SK-N-SH (cell line): Measurements from ENCODE around the gene BLCAP. TPM values are rescaled to one million over a fixed set of nuclear protein-coding genes. Genes with fewer than 3 reads are reported as not detected.

Source experiments
- CTCF ChIA-PET: fragments of 300-600, 350-600 bp; formaldehyde crosslinking; extraction: SDS; loops from one replicate; lab custom pipeline; 2021; lab: Yijun Ruan, JAX
- POLR2A ChIA-PET: fragments of 350-600 bp; sonication (Branson Sonifier 250); formaldehyde crosslinking; extraction: SDS; loops from one replicate; lab custom pipeline; 2020; ENCODE audit warnings: antibody characterized with exemption, inconsistent platforms; lab: Yijun Ruan, JAX
- DNase-seq: peaks from one replicate; pipeline ENCODE4 v3.0.0; 2012
- H2AFZ ChIP-seq: fragments of 200-600 bp; sonication (generic); 2 replicates; pipeline ENCODE4 v1.8.1; 2016; ENCODE audit warnings: antibody characterized with exemption, mild to moderate bottlenecking, low read depth
- H3F3A ChIP-seq: fragments of 200-600 bp; sonication (generic); replicated peaks from 2 replicates; pipeline ENCODE3; 2016; ENCODE audit warnings: antibody characterized with exemption, mild to moderate bottlenecking; ENCODE audit not compliant: insufficient read depth
- H3K27ac ChIP-seq, 2 experiments: fragments of 200-500 bp in 1 of 2; fragments of 200-600 bp in 1 of 2; sonication (Bioruptor generic) in 1 of 2; sonication (generic), shearing (Covaris generic) in 1 of 2; 2 replicates each; pipeline versions ENCODE4 v1.5.1 to v1.6.1; 2014 to 2016; ENCODE audit warnings: low read depth in 2 of 2, inconsistent platforms in 1 of 2, low read length in 1 of 2, mild to moderate bottlenecking in 1 of 2, mixed read lengths in 1 of 2
- H3K27me3 ChIP-seq: fragments of 200-600 bp; sonication (generic), shearing (Covaris generic); 2 replicates; pipeline ENCODE4 v1.6.1; 2016; ENCODE audit warnings: mixed run types; ENCODE audit not compliant: insufficient read depth
- H3K36me3 ChIP-seq, 2 experiments: fragments of 200-500 bp in 1 of 2; fragments of 200-600 bp in 1 of 2; sonication (Bioruptor generic) in 1 of 2; sonication (generic) in 1 of 2; replicated peaks in 1 of 2; 2 replicates each; pipeline versions ENCODE3 to v1.5.1; 2014 to 2016; ENCODE audit warnings: low read length in 1 of 2, mild to moderate bottlenecking in 1 of 2; ENCODE audit not compliant: insufficient read depth in 2 of 2, control insufficient read depth in 1 of 2
- H3K4me1 ChIP-seq, 2 experiments: fragments of 200-500 bp in 1 of 2; fragments of 200-600 bp in 1 of 2; sonication (Bioruptor generic) in 1 of 2; sonication (generic), shearing (Covaris generic) in 1 of 2; 2 replicates each; pipeline versions ENCODE4 v1.5.1 to v1.6.1; 2014 to 2016; ENCODE audit warnings: low read depth in 1 of 2, low read length in 1 of 2, mixed run types in 1 of 2; ENCODE audit not compliant: insufficient read depth in 2 of 2, control insufficient read depth in 1 of 2
- H3K4me2 ChIP-seq: fragments of 200-600 bp; sonication (generic), shearing (Covaris generic); 2 replicates; pipeline ENCODE4 v1.6.1; 2017; ENCODE audit warnings: mixed run types
- H3K4me3 ChIP-seq, 2 experiments: fragments of 200-500 bp in 1 of 2; fragments of 200-600 bp in 1 of 2; sonication (Bioruptor generic) in 1 of 2; sonication (generic), shearing (Covaris generic) in 1 of 2; 2 replicates each; pipeline versions ENCODE4 v1.5.1 to v1.8.1; 2014 to 2016; ENCODE audit warnings: low read depth in 2 of 2, inconsistent platforms in 1 of 2, low read length in 1 of 2, mild to moderate bottlenecking in 1 of 2, mixed read lengths in 1 of 2, moderate library complexity in 1 of 2
- H3K79me2 ChIP-seq: fragments of 200-600 bp; sonication (generic); 2 replicates; pipeline ENCODE4 v1.8.1; 2017; ENCODE audit warnings: mild to moderate bottlenecking; ENCODE audit not compliant: insufficient read depth
- H3K9ac ChIP-seq: fragments of 200-600 bp; sonication (generic); 2 replicates; pipeline ENCODE4 v1.6.1; 2017; ENCODE audit warnings: mixed run types
- H3K9me2 ChIP-seq: fragments of 200-600 bp; sonication (generic); 2 replicates; pipeline ENCODE4 v1.6.1; 2017; ENCODE audit warnings: mixed run types
- H3K9me3 ChIP-seq: fragments of 200-600 bp; sonication (generic); 2 replicates; pipeline ENCODE4 v1.6.1; 2017; ENCODE audit warnings: mixed run types, mild to moderate bottlenecking, moderate library complexity
- H4K20me1 ChIP-seq: fragments of 200-600 bp; sonication (generic); 2 replicates; pipeline ENCODE4 v1.6.1; 2017; ENCODE audit warnings: mild to moderate bottlenecking, mixed run types; ENCODE audit not compliant: insufficient read depth
- CHD2 ChIP-seq: fragments of 150-350 bp; IDR thresholded peaks from 2 replicates; pipeline ENCODE4 v1.6.1; 2018; ENCODE audit warnings: low read length; ENCODE audit not compliant: partially characterized antibody
- EP300 ChIP-seq, 2 experiments: IDR thresholded peaks; 2 replicates each; pipeline versions ENCODE4 v1.4.0 to v1.6.1; 2012; ENCODE audit warnings: borderline replicate concordance in 1 of 2, low read depth in 1 of 2, low read length in 1 of 2
- EZH2phosphoT487 ChIP-seq: fragments of 200-600 bp; sonication (generic); IDR thresholded peaks from 2 replicates; pipeline ENCODE4 v1.6.1; 2017; ENCODE audit warnings: low read depth, mixed run types, mild to moderate bottlenecking, antibody characterized with exemption, moderate library complexity, borderline replicate concordance
- FOSL2 ChIP-seq: IDR thresholded peaks from 2 replicates; pipeline ENCODE4 v1.4.0; 2012; ENCODE audit warnings: low read depth, mild to moderate bottlenecking, moderate library complexity, borderline replicate concordance
- GATA2 ChIP-seq: sonication (generic); formaldehyde crosslinking; IDR thresholded peaks from 2 replicates; pipeline ENCODE4 v1.5.0; 2020; ENCODE audit warnings: mild to moderate bottlenecking, missing genetic modification reagents
- NRF1 ChIP-seq: IDR thresholded peaks from 2 replicates; pipeline ENCODE4 v1.6.1; 2012; ENCODE audit warnings: low read depth, mild to moderate bottlenecking, low read length
- POLR2AphosphoS5 ChIP-seq: IDR thresholded peaks from 2 replicates; pipeline ENCODE4 v1.6.1; 2012; ENCODE audit warnings: low read depth, low read length
- RAD21 ChIP-seq: IDR thresholded peaks from 2 replicates; pipeline ENCODE4 v1.6.1; 2012; ENCODE audit warnings: mild to moderate bottlenecking, low read length
- RCOR1 ChIP-seq: fragments of 150-350 bp; IDR thresholded peaks from 2 replicates; pipeline ENCODE4 v1.6.1; 2017; ENCODE audit warnings: antibody characterized with exemption, low read length
- SIN3A ChIP-seq: IDR thresholded peaks from 2 replicates; pipeline ENCODE4 v1.6.1; 2012; ENCODE audit warnings: low read depth, mild to moderate bottlenecking, low read length, moderate library complexity, borderline replicate concordance
- TEAD4 ChIP-seq: IDR thresholded peaks from 2 replicates; pipeline ENCODE4 v1.4.0; 2012; ENCODE audit warnings: mild to moderate bottlenecking, borderline replicate concordance; ENCODE audit not compliant: insufficient read depth
- YY1 ChIP-seq: IDR thresholded peaks from 2 replicates; pipeline ENCODE4 v1.4.0; 2012; ENCODE audit warnings: low read depth, mild to moderate bottlenecking
- WGBS: methylation state at CpG from one replicate; pipeline ENCODE4 v1.1.6; 2017; ENCODE audit warnings: low lambda C conversion rate; 5-methylcytosine and 5-hydroxymethylcytosine counted together
- polyA plus RNA-seq, 3 experiments: library from polyadenylated mRNA; depleted of rRNA; stranded (reverse); fragments of >200 nt; gene quantifications; 2 replicates each; pipeline ENCODE4 v1.2.3, GENCODE V29; 2012
- TF ChIP-seq, protein P1 (sequence below): IDR thresholded peaks from 2 replicates; pipeline ENCODE4 v1.6.1; 2012; ENCODE audit warnings: mild to moderate bottlenecking, low read depth, low read length, moderate library complexity
- TF ChIP-seq, protein P2 (sequence below): IDR thresholded peaks from 2 replicates; pipeline ENCODE4 v1.4.0; 2012; ENCODE audit warnings: low read depth, borderline replicate concordance
- TF ChIP-seq, protein P3 (sequence below): fragments of 150-350 bp; IDR thresholded peaks from 2 replicates; pipeline ENCODE4 v1.6.1; 2017; ENCODE audit warnings: antibody characterized with exemption, low read length, low read depth, borderline replicate concordance
- TF ChIP-seq, protein P4 (sequence below): IDR thresholded peaks from 2 replicates; pipeline ENCODE4 v1.4.0; 2012; ENCODE audit warnings: low read depth, borderline replicate concordance

Gene BLCAP
- polyA plus RNA-seq, 1 of the 3 experiments (the other 2 are of a cell fraction), result 55.8 TPM

DNA sequence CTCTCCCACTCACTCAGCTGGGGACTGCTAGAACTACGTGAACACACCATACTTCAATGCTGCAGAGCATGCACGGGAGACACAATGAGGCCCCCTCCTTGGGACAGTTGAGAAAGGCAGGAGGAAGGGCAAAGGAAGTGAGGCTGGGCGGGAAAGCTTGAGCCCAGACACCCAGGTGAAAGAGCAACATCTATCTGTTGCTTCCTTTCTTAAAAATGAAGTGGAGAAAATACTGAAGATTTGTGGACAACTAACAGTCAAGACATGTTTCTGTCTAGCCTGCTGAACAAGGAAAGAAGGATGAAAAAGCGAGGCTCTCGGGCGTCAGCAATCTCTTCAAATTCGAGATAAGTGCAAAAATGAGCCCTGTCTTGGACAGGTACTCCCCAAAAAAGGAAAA is 9.6 kb downstream of the BLCAP start:
- Histone ChIP-seq H3K4me3 (no peak overlapping the region), H4K20me1 (peaks cover 64% of the 10 kb centered on the region)
- CTCF ChIA-PET, result interaction anchor here (1.3 to 1.4 kb wide), 2 partner anchors 322 to 324 kb away, joined by 3 read pairs; no protein-coding TSS in a partner anchor

More for the DNA sequence above, 9.6 kb downstream of the BLCAP start:
- no peak for DNase-seq
- Histone ChIP-seq H3K27ac (no peak overlapping the region), H3F3A (no peaks in the 10 kb centered on the region), H3K9me2 (no peaks in the 10 kb centered on the region), H3K9ac (no peak overlapping the region), H3K4me2 (no peak overlapping the region), H3K9me3 (no peaks in the 10 kb centered on the region), H2AFZ (no peak overlapping the region), H3K4me1 (peaks cover 0 to 28% of the 10 kb centered on the region in 2 experiments; a peak in 2 of 4 replicates), H3K36me3 (peaks cover 10 to 46% of the 10 kb centered on the region in 2 experiments), H3K79me2 (peaks cover 51% of the 10 kb centered on the region), H3K27me3 (no peaks in the 10 kb centered on the region)
- TF ChIP-seq, protein P1, sequence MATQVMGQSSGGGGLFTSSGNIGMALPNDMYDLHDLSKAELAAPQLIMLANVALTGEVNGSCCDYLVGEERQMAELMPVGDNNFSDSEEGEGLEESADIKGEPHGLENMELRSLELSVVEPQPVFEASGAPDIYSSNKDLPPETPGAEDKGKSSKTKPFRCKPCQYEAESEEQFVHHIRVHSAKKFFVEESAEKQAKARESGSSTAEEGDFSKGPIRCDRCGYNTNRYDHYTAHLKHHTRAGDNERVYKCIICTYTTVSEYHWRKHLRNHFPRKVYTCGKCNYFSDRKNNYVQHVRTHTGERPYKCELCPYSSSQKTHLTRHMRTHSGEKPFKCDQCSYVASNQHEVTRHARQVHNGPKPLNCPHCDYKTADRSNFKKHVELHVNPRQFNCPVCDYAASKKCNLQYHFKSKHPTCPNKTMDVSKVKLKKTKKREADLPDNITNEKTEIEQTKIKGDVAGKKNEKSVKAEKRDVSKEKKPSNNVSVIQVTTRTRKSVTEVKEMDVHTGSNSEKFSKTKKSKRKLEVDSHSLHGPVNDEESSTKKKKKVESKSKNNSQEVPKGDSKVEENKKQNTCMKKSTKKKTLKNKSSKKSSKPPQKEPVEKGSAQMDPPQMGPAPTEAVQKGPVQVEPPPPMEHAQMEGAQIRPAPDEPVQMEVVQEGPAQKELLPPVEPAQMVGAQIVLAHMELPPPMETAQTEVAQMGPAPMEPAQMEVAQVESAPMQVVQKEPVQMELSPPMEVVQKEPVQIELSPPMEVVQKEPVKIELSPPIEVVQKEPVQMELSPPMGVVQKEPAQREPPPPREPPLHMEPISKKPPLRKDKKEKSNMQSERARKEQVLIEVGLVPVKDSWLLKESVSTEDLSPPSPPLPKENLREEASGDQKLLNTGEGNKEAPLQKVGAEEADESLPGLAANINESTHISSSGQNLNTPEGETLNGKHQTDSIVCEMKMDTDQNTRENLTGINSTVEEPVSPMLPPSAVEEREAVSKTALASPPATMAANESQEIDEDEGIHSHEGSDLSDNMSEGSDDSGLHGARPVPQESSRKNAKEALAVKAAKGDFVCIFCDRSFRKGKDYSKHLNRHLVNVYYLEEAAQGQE, result no peak
- no peak for TF ChIP-seq SIN3A
- no peak for TF ChIP-seq POLR2AphosphoS5
- TF ChIP-seq FOSL2, result no peak
- TF ChIP-seq CHD2, result no peak
- TF ChIP-seq EZH2phosphoT487, result no peak
- no peak for TF ChIP-seq RCOR1
- TF ChIP-seq, protein P2, sequence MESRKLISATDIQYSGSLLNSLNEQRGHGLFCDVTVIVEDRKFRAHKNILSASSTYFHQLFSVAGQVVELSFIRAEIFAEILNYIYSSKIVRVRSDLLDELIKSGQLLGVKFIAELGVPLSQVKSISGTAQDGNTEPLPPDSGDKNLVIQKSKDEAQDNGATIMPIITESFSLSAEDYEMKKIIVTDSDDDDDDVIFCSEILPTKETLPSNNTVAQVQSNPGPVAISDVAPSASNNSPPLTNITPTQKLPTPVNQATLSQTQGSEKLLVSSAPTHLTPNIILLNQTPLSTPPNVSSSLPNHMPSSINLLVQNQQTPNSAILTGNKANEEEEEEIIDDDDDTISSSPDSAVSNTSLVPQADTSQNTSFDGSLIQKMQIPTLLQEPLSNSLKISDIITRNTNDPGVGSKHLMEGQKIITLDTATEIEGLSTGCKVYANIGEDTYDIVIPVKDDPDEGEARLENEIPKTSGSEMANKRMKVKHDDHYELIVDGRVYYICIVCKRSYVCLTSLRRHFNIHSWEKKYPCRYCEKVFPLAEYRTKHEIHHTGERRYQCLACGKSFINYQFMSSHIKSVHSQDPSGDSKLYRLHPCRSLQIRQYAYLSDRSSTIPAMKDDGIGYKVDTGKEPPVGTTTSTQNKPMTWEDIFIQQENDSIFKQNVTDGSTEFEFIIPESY, result no peak
- no peak for TF ChIP-seq TEAD4
- TF ChIP-seq NRF1, result no peak
- TF ChIP-seq GATA2 (CRISPR knock-in tag), result no peak
- no peak for TF ChIP-seq RAD21
- no peak for TF ChIP-seq EP300 (IDR thresholded peaks at IDR 0.05; ENCODE audit: borderline replicate concordance in 1 of 2, low read depth in 1 of 2, low read length in 1 of 2)
- TF ChIP-seq, protein P3, sequence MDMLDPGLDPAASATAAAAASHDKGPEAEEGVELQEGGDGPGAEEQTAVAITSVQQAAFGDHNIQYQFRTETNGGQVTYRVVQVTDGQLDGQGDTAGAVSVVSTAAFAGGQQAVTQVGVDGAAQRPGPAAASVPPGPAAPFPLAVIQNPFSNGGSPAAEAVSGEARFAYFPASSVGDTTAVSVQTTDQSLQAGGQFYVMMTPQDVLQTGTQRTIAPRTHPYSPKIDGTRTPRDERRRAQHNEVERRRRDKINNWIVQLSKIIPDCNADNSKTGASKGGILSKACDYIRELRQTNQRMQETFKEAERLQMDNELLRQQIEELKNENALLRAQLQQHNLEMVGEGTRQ, result no peak
- TF ChIP-seq, protein P4, sequence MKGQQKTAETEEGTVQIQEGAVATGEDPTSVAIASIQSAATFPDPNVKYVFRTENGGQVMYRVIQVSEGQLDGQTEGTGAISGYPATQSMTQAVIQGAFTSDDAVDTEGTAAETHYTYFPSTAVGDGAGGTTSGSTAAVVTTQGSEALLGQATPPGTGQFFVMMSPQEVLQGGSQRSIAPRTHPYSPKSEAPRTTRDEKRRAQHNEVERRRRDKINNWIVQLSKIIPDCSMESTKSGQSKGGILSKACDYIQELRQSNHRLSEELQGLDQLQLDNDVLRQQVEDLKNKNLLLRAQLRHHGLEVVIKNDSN, result no peak
- TF ChIP-seq YY1, result no peak
- WGBS, result 94% methylated on average over 7 of the region's 7 CpGs
- POLR2A ChIA-PET, result no interaction called here
